OCI-LY3 (cell line): ENCODE results near the gene HSD11B1L.

ENCODE experiments used
- EZH2phosphoT487 ChIP-seq: fragments of 200-600 bp; shearing (Covaris generic); IDR thresholded peaks from 2 replicates; pipeline ENCODE4 v1.6.1; 2018; ENCODE audit warnings: antibody characterized with exemption, mixed run types, low read depth
- TF ChIP-seq, protein P1 (sequence below): fragments of 200-600, 300-600 bp; sonication (generic); IDR thresholded peaks from 2 replicates; pipeline ENCODE4 v1.5.1; 2014; ENCODE audit warnings: antibody characterized with exemption, low read length, low read depth

GRCh38 chr19:5643060-5643459 lies 37.8 kb upstream of the HSD11B1L start:
- TF ChIP-seq, protein P1, sequence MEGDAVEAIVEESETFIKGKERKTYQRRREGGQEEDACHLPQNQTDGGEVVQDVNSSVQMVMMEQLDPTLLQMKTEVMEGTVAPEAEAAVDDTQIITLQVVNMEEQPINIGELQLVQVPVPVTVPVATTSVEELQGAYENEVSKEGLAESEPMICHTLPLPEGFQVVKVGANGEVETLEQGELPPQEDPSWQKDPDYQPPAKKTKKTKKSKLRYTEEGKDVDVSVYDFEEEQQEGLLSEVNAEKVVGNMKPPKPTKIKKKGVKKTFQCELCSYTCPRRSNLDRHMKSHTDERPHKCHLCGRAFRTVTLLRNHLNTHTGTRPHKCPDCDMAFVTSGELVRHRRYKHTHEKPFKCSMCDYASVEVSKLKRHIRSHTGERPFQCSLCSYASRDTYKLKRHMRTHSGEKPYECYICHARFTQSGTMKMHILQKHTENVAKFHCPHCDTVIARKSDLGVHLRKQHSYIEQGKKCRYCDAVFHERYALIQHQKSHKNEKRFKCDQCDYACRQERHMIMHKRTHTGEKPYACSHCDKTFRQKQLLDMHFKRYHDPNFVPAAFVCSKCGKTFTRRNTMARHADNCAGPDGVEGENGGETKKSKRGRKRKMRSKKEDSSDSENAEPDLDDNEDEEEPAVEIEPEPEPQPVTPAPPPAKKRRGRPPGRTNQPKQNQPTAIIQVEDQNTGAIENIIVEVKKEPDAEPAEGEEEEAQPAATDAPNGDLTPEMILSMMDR = no peak
- no peak for TF ChIP-seq EZH2phosphoT487
